Measurements from ENCODE around the gene NR5A2.

NR5A2 gene

GRCh38 chr1:200107004-200107470 lies 79.5 kb downstream of the NR5A2 start:
- no peak for DNase-seq (ENCODE audit: low spot score)
- TF ChIP-seq CTCF (IDR thresholded peaks at IDR 0.05; ENCODE audit: borderline replicate concordance, control extremely low read depth, extremely low read depth, insufficient read depth, missing control alignments): no peak
- in situ Hi-C loops (cut with MboI; ENCODE audit: low sequenced_read_pairs, unreplicated experiment): no loop called here

- no peak for TF ChIP-seq CTCF (IDR thresholded peaks at IDR 0.05; ENCODE audit: borderline replicate concordance, control extremely low read depth, extremely low read depth, insufficient read depth, missing control alignments)
- in situ Hi-C loops (cut with MboI; ENCODE audit: low sequenced_read_pairs, unreplicated experiment): no loop called here
- DNase-seq (ENCODE audit: low spot score): no peak
Observed at GRCh38 chr1:200108659-200109058, 81.1 kb downstream of the NR5A2 start.

- DNase-seq (ENCODE audit: low spot score): no peak
- no peak for TF ChIP-seq CTCF (IDR thresholded peaks at IDR 0.05; ENCODE audit: borderline replicate concordance, control extremely low read depth, extremely low read depth, insufficient read depth, missing control alignments)
- in situ Hi-C loops (cut with MboI; ENCODE audit: low sequenced_read_pairs, unreplicated experiment): no loop called here
Observed at GRCh38 chr1:200112290-200112689, 84.8 kb downstream of the NR5A2 start.

GRCh38 chr1:200115532-200115931 lies 88.0 kb downstream of the NR5A2 start:
- in situ Hi-C loops (cut with MboI; ENCODE audit: low sequenced_read_pairs, unreplicated experiment): no loop called here
- TF ChIP-seq CTCF (IDR thresholded peaks at IDR 0.05; ENCODE audit: borderline replicate concordance, control extremely low read depth, extremely low read depth, insufficient read depth, missing control alignments): no peak
- no peak for DNase-seq (ENCODE audit: low spot score)

- no peak for TF ChIP-seq CTCF (IDR thresholded peaks at IDR 0.05; ENCODE audit: borderline replicate concordance, control extremely low read depth, extremely low read depth, insufficient read depth, missing control alignments)
- in situ Hi-C loops (cut with MboI; ENCODE audit: low sequenced_read_pairs, unreplicated experiment): no loop called here
- no peak for DNase-seq (ENCODE audit: low spot score)
Observed at GRCh38 chr1:200116324-200116723, 88.8 kb downstream of the NR5A2 start.

GRCh38 chr1:200118779-200119505 lies 91.4 kb downstream of the NR5A2 start:
- no peak for DNase-seq (ENCODE audit: low spot score)
- no peak for TF ChIP-seq CTCF (IDR thresholded peaks at IDR 0.05; ENCODE audit: borderline replicate concordance, control extremely low read depth, extremely low read depth, insufficient read depth, missing control alignments)
- in situ Hi-C loops (cut with MboI; ENCODE audit: low sequenced_read_pairs, unreplicated experiment): no loop called here
